Liver (tissue), 9 donors: ENCODE results near the gene VAV3. TPM values are rescaled to one million over a fixed set of nuclear protein-coding genes. Genes with fewer than 3 reads are reported as not detected.

Experiments
- DNase-seq: peaks from one replicate; pipeline ENCODE4 v3.0.0-alpha.2; 2017; ENCODE audit warnings: low spot score
- H3K27ac ChIP-seq, 2 donors: one replicate each; pipeline ENCODE4 v1.7.0; 2013; ENCODE audit warnings: inconsistent platforms in 2 of 2, low read length in 2 of 2, control low read depth in 1 of 2, low read depth in 1 of 2, mild to moderate bottlenecking in 1 of 2
- H3K27me3 ChIP-seq, 4 donors: one replicate each; pipeline versions ENCODE4 v1.6.1 to v1.7.0; 2013; ENCODE audit warnings: low read length in 3 of 4, inconsistent platforms in 1 of 4, mild to moderate bottlenecking in 1 of 4, moderate library complexity in 1 of 4; ENCODE audit not compliant: control insufficient read depth in 4 of 4, insufficient read depth in 4 of 4
- H3K36me3 ChIP-seq, 4 donors: one replicate each; pipeline versions ENCODE4 v1.6.1 to v1.7.0; 2013; ENCODE audit warnings: low read length in 3 of 4, mild to moderate bottlenecking in 3 of 4, low read depth in 1 of 4, moderate library complexity in 1 of 4; ENCODE audit not compliant: control insufficient read depth in 4 of 4, insufficient read depth in 3 of 4
- H3K4me1 ChIP-seq, 4 donors: one replicate each; pipeline versions ENCODE4 v1.6.1 to v1.7.0; 2013; ENCODE audit warnings: low read length in 3 of 4, mild to moderate bottlenecking in 3 of 4, moderate library complexity in 1 of 4; ENCODE audit not compliant: control insufficient read depth in 4 of 4, insufficient read depth in 4 of 4
- H3K4me3 ChIP-seq, 3 donors: one replicate each; pipeline versions ENCODE4 v1.6.1 to v1.7.0; 2013; ENCODE audit warnings: low read length in 3 of 3, control low read depth in 1 of 3, low read depth in 1 of 3, mild to moderate bottlenecking in 1 of 3
- H3K9ac ChIP-seq, 2 donors: one replicate each; pipeline ENCODE4 v1.7.0; 2013; ENCODE audit warnings: low read length in 2 of 2, mild to moderate bottlenecking in 2 of 2, moderate library complexity in 2 of 2, control low read depth in 1 of 2, low read depth in 1 of 2
- H3K9me3 ChIP-seq, 4 donors: one replicate each; pipeline versions ENCODE4 v1.6.1 to v1.7.0; 2013; ENCODE audit warnings: low read length in 3 of 4; ENCODE audit not compliant: control insufficient read depth in 4 of 4
- CTCF ChIP-seq: fragments of 150-350 bp; IDR thresholded peaks from 2 replicates; pipeline ENCODE4 v1.5.1; 2017; ENCODE audit warnings: improper control_type of control experiment, low read depth, low read length; ENCODE audit not compliant: missing input control
- EGR1 ChIP-seq, 2 donors: IDR thresholded peaks; 2 replicates each; pipeline ENCODE4 v1.6.1; 2016 to 2018; ENCODE audit warnings: antibody characterized with exemption in 2 of 2, low read depth in 2 of 2
- FOXA1 ChIP-seq: IDR thresholded peaks from 2 replicates; pipeline ENCODE4 v1.6.1; 2016; ENCODE audit warnings: antibody characterized with exemption
- FOXA2 ChIP-seq: IDR thresholded peaks from 2 replicates; pipeline ENCODE4 v1.6.1; 2016; ENCODE audit warnings: antibody characterized with exemption
- GABPA ChIP-seq, 2 donors: IDR thresholded peaks in 1 of 2; conservative IDR thresholded peaks in 1 of 2; 2 replicates each; pipeline ENCODE4 v1.6.1; 2016; ENCODE audit warnings: antibody characterized with exemption in 2 of 2, mild to moderate bottlenecking in 1 of 2, moderate library complexity in 1 of 2
- HNF4A ChIP-seq, 2 donors: conservative IDR thresholded peaks; 2 replicates each; pipeline ENCODE4 v1.6.1; 2016; ENCODE audit warnings: antibody characterized with exemption in 2 of 2, mild to moderate bottlenecking in 2 of 2
- HNF4G ChIP-seq: IDR thresholded peaks from 2 replicates; pipeline ENCODE4 v1.6.1; 2016; ENCODE audit warnings: antibody characterized with exemption
- JUND ChIP-seq, 2 donors: IDR thresholded peaks; 2 replicates each; pipeline ENCODE4 v1.6.1; 2016; ENCODE audit warnings: antibody characterized with exemption in 2 of 2
- NR2F2 ChIP-seq: IDR thresholded peaks from 2 replicates; pipeline ENCODE4 v1.6.1; 2016; ENCODE audit warnings: antibody characterized with exemption
- RXRA ChIP-seq, 2 donors: IDR thresholded peaks; 2 replicates each; pipeline ENCODE4 v1.6.1; 2017 to 2018; ENCODE audit warnings: antibody characterized with exemption in 2 of 2, mild to moderate bottlenecking in 1 of 2
- SP1 ChIP-seq: IDR thresholded peaks from 2 replicates; pipeline ENCODE4 v1.6.1; 2018; ENCODE audit warnings: antibody characterized with exemption, mild to moderate bottlenecking
- TAF1 ChIP-seq: conservative IDR thresholded peaks from 2 replicates; pipeline ENCODE4 v1.6.1; 2016; ENCODE audit warnings: antibody characterized with exemption, mild to moderate bottlenecking
- YY1 ChIP-seq: IDR thresholded peaks from 2 replicates; pipeline ENCODE4 v1.6.1; 2016; ENCODE audit warnings: antibody characterized with exemption, mild to moderate bottlenecking
- WGBS: extraction: QIAGEN DNeasy Blood & Tissue Kit; methylation state at CpG from one replicate; pipeline ENCODE4 v1.1.7; 2013; 5-methylcytosine and 5-hydroxymethylcytosine counted together
- polyA plus RNA-seq, 2 donors: library from polyadenylated mRNA; stranded (reverse) in 1 of 2; unstranded in 1 of 2; fragments of 200-250 nt in 1 of 2; fragments of >200 nt in 1 of 2; fragmentation: Nextera tagmentation in 1 of 2; extraction: Ambion mirVana in 1 of 2; gene quantifications; one replicate each; pipeline versions ENCODE4 v1.2.1 to v1.2.3, GENCODE V29; 2013 to 2015
- total RNA-seq, 2 donors: library from RNA; depleted of rRNA; stranded (reverse); fragments of >200 nt; gene quantifications; one replicate each; pipeline ENCODE4 v1.2.3, GENCODE V29; 2014
- TF ChIP-seq, protein P1 (sequence below): IDR thresholded peaks from 2 replicates; pipeline ENCODE4 v1.6.1; 2016; ENCODE audit warnings: antibody characterized with exemption
- TF ChIP-seq, protein P2 (sequence below): IDR thresholded peaks from 2 replicates; pipeline ENCODE4 v1.6.1; 2016; ENCODE audit warnings: antibody characterized with exemption
- TF ChIP-seq, protein P3 (sequence below): IDR thresholded peaks from 2 replicates; pipeline ENCODE4 v1.6.1; 2016; ENCODE audit warnings: antibody characterized with exemption
- donor health status: healthy.
- donor health status: healthy.
- donor health status: healthy.
- donor health status: healthy.
- donor health status: healthy.

VAV3 gene
- total and polyA plus RNA-seq, 4 donors: 0.46 to 4.8 (median 2.7) TPM

DNA sequence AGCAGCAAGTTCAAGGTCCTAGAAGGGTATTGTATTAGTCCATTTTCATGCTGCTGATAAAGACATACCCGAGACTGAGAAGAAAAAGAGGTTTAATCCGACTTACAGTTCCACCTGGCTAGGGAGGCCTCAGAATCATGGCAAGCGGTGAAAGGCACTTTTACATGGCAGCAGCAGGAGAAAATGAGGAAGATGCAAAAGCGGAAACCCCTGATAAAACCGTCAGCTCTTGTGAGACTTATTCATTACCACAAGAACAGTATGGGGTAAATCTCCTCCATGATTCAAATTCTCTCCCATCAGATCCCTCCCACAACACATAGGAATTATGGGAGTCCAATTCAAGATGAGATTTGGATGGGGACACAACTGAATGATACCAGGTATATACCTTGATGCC, 414.6 kb downstream of the VAV3 start:
- Histone ChIP-seq H3K27ac (no peak overlapping the region), H3K4me1 (no peaks in the 10 kb centered on the region), H3K9me3 (peaks cover 0 to 3% (median 0%) of the 10 kb centered on the region in 4 donors), H3K9ac (no peak overlapping the region), H3K27me3 (no peaks in the 10 kb centered on the region), H3K4me3 (no peak overlapping the region), H3K36me3 (no peaks in the 10 kb centered on the region)
- DNase-seq: no peak
- WGBS: 90% methylated on average over 5 of the region's 5 CpGs
- TF ChIP-seq FOXA1 (no peak), GABPA (IDR thresholded peaks at IDR 0.05 in 1 of 2, conservative IDR thresholded peaks at IDR 0.05 in 1 of 2) (no peak), SP1 (no peak), RXRA (IDR thresholded peaks at IDR 0.05) (no peak), YY1 (no peak), JUND (IDR thresholded peaks at IDR 0.05) (no peak), NR2F2 (no peak)
- TF ChIP-seq, protein P1, sequence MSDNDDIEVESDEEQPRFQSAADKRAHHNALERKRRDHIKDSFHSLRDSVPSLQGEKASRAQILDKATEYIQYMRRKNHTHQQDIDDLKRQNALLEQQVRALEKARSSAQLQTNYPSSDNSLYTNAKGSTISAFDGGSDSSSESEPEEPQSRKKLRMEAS: no peak

DNA sequence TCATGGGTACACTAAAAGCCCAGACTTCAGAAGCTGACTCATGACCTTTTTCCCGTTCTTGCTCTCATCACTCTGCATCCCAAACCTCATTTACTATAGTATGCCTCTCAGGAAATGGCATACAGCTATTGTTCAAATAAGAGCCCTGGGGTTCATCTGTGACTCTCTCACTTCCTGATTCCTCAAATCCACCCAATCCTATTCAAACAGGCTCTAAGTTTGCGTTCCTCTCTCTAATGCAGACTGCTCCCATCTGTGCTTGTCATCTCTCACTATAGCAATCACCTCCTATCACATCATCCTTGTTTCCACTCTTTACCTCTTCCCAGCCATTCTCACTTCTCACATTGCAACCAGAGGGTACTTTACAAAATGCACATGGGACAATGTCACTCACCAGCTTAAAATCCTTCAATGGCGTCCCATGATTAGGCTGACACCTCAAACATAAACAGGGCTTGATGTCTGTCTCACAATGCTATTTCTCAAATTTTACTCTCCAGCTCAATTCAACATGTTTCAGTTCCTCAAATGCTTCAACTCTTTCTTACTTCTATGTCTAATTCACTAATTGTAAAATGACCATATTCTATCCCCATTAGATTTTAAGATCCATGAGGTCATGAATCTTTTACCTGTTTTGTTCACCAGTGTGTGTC, 415.7 kb downstream of the VAV3 start:
- Histone ChIP-seq H3K4me3 (no peak overlapping the region), H3K4me1 (no peaks in the 10 kb centered on the region), H3K9ac (no peak overlapping the region), H3K27ac (no peak overlapping the region), H3K27me3 (no peaks in the 10 kb centered on the region), H3K36me3 (no peaks in the 10 kb centered on the region), H3K9me3 (peaks cover 0 to 2% (median 0%) of the 10 kb centered on the region in 4 donors)
- no peak for TF ChIP-seq HNF4A (conservative IDR thresholded peaks at IDR 0.05)
- TF ChIP-seq, protein P2, sequence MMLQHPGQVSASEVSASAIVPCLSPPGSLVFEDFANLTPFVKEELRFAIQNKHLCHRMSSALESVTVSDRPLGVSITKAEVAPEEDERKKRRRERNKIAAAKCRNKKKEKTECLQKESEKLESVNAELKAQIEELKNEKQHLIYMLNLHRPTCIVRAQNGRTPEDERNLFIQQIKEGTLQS: no peak
- TF ChIP-seq, protein P1: no peak
- no peak for TF ChIP-seq HNF4G
- TF ChIP-seq TAF1: no peak
- TF ChIP-seq FOXA1: no peak
- TF ChIP-seq CTCF: no peak
- no peak for TF ChIP-seq FOXA2
- no peak for TF ChIP-seq JUND (IDR thresholded peaks at IDR 0.05)
- DNase-seq: no peak
- WGBS: 75% methylated on average over 3 of the region's 3 CpGs

- 93% methylated on average over 3 of the region's 3 CpGs for WGBS
- DNase-seq: no peak
- Histone ChIP-seq H3K4me3 (no peak overlapping the region), H3K36me3 (no peaks in the 10 kb centered on the region), H3K4me1 (no peaks in the 10 kb centered on the region), H3K27me3 (no peaks in the 10 kb centered on the region), H3K27ac (no peak overlapping the region), H3K9me3 (no peaks in the 10 kb centered on the region), H3K9ac (no peak overlapping the region)
- TF ChIP-seq, protein P1: no peak
- TF ChIP-seq EGR1 (IDR thresholded peaks at IDR 0.05; ENCODE audit: low read depth in 2 of 2) (no peak), HNF4G (no peak), NR2F2 (no peak), GABPA (IDR thresholded peaks at IDR 0.05 in 1 of 2, conservative IDR thresholded peaks at IDR 0.05 in 1 of 2) (no peak), FOXA2 (no peak), FOXA1 (no peak), RXRA (IDR thresholded peaks at IDR 0.05) (no peak), JUND (IDR thresholded peaks at IDR 0.05) (no peak)
- TF ChIP-seq, protein P2: no peak
- TF ChIP-seq, protein P3, sequence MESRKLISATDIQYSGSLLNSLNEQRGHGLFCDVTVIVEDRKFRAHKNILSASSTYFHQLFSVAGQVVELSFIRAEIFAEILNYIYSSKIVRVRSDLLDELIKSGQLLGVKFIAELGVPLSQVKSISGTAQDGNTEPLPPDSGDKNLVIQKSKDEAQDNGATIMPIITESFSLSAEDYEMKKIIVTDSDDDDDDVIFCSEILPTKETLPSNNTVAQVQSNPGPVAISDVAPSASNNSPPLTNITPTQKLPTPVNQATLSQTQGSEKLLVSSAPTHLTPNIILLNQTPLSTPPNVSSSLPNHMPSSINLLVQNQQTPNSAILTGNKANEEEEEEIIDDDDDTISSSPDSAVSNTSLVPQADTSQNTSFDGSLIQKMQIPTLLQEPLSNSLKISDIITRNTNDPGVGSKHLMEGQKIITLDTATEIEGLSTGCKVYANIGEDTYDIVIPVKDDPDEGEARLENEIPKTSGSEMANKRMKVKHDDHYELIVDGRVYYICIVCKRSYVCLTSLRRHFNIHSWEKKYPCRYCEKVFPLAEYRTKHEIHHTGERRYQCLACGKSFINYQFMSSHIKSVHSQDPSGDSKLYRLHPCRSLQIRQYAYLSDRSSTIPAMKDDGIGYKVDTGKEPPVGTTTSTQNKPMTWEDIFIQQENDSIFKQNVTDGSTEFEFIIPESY: no peak
Observed at GRCh38 chr1:107548276-107548675, 416.7 kb downstream of the VAV3 start.
